Body of pancreas (tissue), 4 donors: ENCODE results near the gene NMT1. TPM values are rescaled to one million over a fixed set of nuclear protein-coding genes. Genes with fewer than 3 reads are reported as not detected.
A peak's percentile ranks its signal among the peaks of the same experiment; 100 is the strongest.
"Not testable (repeated sequence)": the region's sequence is repeated elsewhere in the genome, so short reads cannot be mapped to it uniquely, and the experiment has no call there.

Source experiments
- ATAC-seq: fragments of 150-250 bp; one replicate; pipeline ENCODE4 v1.9.1; 2016
- DNase-seq, 4 donors: peaks; one replicate each; pipeline ENCODE4 v3.0.0-alpha.2; 2019
- H3K27ac ChIP-seq, 4 donors: fragments of 200-600 bp; sonication (generic); 1 replicate in 3 of 4; 2 replicates in 1 of 4; pipeline versions ENCODE4 v1.5.1 to v1.6.1; 2016 to 2019; ENCODE audit warnings: mild to moderate bottlenecking in 1 of 4, mixed read lengths in 1 of 4, moderate library complexity in 1 of 4
- H3K27me3 ChIP-seq, 2 donors: fragments of 200-600 bp; sonication (generic); one replicate each; pipeline ENCODE4 v1.6.0; 2016; ENCODE audit warnings: mild to moderate bottlenecking in 1 of 2
- H3K36me3 ChIP-seq, 2 donors: fragments of 200-600 bp; sonication (generic); replicated peaks in 1 of 2; 2 replicates each; pipeline ENCODE4 v1.5.1; 2016; ENCODE audit warnings: low read depth in 2 of 2; ENCODE audit not compliant: insufficient read depth in 1 of 2
- H3K4me1 ChIP-seq: fragments of 200-600 bp; sonication (generic); one replicate; pipeline ENCODE4 v1.6.0; 2016
- H3K4me3 ChIP-seq, 2 donors: fragments of 200-600 bp; sonication (generic); 1 replicate in 1 of 2; 2 replicates in 1 of 2; pipeline ENCODE4 v1.5.1; 2016 to 2019
- H3K9me3 ChIP-seq, 3 donors: fragments of 200-600 bp; sonication (generic); 1 replicate in 2 of 3; 2 replicates in 1 of 3; pipeline ENCODE4 v1.5.1; 2016
- POLR2A ChIP-seq, 3 donors: fragments of 450-650 bp; IDR thresholded peaks; one replicate each; pipeline ENCODE4 v1.6.1; 2016; ENCODE audit warnings: antibody characterized with exemption in 3 of 3, mild to moderate bottlenecking in 2 of 3
- WGBS, 2 donors: methylation state at CpG; one replicate each; pipeline ENCODE4 v1.1.5; 2017; 5-methylcytosine and 5-hydroxymethylcytosine counted together
- intact Hi-C: fragments of 100-400 bp; cut with DNase I; formaldehyde crosslinking; loops from one replicate; pipeline ENCODE4 v1.15.1; 2023
- total RNA-seq, 2 donors: library from RNA; depleted of rRNA; stranded (reverse); fragments of >200 nt; gene quantifications; one replicate each; pipeline ENCODE4 v1.1.0, GENCODE V29; 2016
- TF ChIP-seq, protein P1 (sequence below), 7 experiments: fragments of 450-650 bp in 4 of 7; fragments of 200-600 bp in 3 of 7; sonication (generic) in 3 of 7; IDR thresholded peaks; one replicate each; pipeline ENCODE4 v1.5.1; 2016 to 2019; ENCODE audit warnings: antibody characterized with exemption in 7 of 7

Gene NMT1
- total RNA-seq, 2 donors from 2014 or later: 26.5 to 33.9 TPM

DNA sequence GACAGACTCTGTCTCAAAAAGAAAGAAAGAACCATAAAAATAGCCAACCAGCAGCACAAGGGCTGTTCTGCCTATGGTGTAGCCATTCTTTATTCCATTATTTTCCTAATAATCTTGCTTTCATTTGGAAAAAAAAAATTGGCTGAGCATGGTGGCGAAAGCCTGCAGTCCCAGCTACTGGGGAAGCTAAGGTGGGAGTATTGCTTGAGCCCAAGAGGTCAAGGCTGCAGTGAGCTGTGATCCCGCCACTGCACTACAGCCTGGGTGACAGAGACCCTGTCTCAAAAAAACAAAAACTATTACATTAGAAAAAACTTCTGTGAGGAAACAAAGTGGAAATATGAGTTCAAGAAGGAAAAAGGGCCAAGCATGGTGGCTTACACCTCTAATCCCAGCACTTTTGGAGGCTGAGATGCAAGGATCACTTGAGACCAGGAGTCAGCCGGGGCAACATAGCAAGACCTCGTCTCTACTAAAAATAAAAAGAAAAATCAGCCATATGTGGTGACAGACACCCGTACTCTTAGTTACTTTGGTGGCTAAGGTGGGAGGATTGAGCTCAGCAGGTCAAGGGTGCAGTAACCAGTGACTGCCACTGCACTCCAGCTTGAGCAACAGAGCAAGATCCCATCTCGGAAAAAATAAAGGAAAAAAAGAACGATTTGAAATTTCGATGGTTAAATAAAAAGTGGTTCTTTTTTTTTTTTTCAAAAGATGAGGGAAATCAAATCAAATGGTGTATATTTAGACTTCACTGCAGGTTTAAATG is 12.1 kb upstream of the NMT1 start:
- H3K4me1 ChIP-seq: peaks cover 25% of the 10 kb centered on the region
- no peak overlapping the region for H3K27ac ChIP-seq
- WGBS, 2 donors: 82 to 86% methylated on average over 8 of the region's 8 CpGs
- H3K4me3 ChIP-seq: no peak overlapping the region
- DNase-seq (no peak), ATAC-seq (no peak)
- intact Hi-C loops: no loop called here
- H3K9me3 ChIP-seq: no peaks in the 10 kb centered on the region
- no peaks in the 10 kb centered on the region for H3K27me3 ChIP-seq
- no peak for TF ChIP-seq POLR2A (IDR thresholded peaks at IDR 0.05)
- TF ChIP-seq, protein P1, sequence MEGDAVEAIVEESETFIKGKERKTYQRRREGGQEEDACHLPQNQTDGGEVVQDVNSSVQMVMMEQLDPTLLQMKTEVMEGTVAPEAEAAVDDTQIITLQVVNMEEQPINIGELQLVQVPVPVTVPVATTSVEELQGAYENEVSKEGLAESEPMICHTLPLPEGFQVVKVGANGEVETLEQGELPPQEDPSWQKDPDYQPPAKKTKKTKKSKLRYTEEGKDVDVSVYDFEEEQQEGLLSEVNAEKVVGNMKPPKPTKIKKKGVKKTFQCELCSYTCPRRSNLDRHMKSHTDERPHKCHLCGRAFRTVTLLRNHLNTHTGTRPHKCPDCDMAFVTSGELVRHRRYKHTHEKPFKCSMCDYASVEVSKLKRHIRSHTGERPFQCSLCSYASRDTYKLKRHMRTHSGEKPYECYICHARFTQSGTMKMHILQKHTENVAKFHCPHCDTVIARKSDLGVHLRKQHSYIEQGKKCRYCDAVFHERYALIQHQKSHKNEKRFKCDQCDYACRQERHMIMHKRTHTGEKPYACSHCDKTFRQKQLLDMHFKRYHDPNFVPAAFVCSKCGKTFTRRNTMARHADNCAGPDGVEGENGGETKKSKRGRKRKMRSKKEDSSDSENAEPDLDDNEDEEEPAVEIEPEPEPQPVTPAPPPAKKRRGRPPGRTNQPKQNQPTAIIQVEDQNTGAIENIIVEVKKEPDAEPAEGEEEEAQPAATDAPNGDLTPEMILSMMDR (IDR thresholded peaks at IDR 0.05): peak in 3 of 7 experiments; percentile 7 to 14 (median 12)
- no peaks in the 10 kb centered on the region for H3K36me3 ChIP-seq

GRCh38 chr17:45050481-45051059 is 10.5 kb upstream of the NMT1 start:
- Histone ChIP-seq H3K27ac (peak overlapping the region; percentile 78 to 94 (median 84)), H3K36me3 (no peaks in the 10 kb centered on the region), H3K4me1 (peaks cover 25% of the 10 kb centered on the region), H3K27me3 (no peaks in the 10 kb centered on the region), H3K9me3 (no peaks in the 10 kb centered on the region), H3K4me3 (peak overlapping the region; percentile 4 to 6)
- intact Hi-C loops: no loop called here
- 1 to 4% methylated on average over 12 to 14 of the region's 14 CpGs for WGBS, 2 donors
- no peak for TF ChIP-seq POLR2A (IDR thresholded peaks at IDR 0.05)
- TF ChIP-seq, protein P1 (IDR thresholded peaks at IDR 0.05): no peak
- ATAC-seq: peak; percentile 2
- DNase-seq: peak in 3 of 4 donors; percentile 20 to 36 (median 36)

GRCh38 chr17:45051060-45051719 is 9.9 kb upstream of the NMT1 start, which contains the start of gene DCAKD:
Gene DCAKD, minus strand, starts transcription at chr17:45051632. Its CDS starts 16,747 bp downstream, at chr17:45034885.
- Histone ChIP-seq H3K4me3 (peak within 1 kb of the TSS; percentile 4 to 6), H3K9me3 (no peaks in the 10 kb centered on the region), H3K27me3 (no peaks in the 10 kb centered on the region), H3K36me3 (no peaks in the 10 kb centered on the region), H3K4me1 (peaks cover 25% of the 10 kb centered on the region), H3K27ac (peak within 1 kb of the TSS; percentile 78 to 94 (median 84))
- ATAC-seq (peak; percentile 99), DNase-seq (peak; percentile 92 to 96 (median 96))
- intact Hi-C loops: no loop called here
- 0 to 1% methylated on average over 5 to 43 of the region's 56 CpGs for WGBS, 2 donors
- TF ChIP-seq POLR2A (IDR thresholded peaks at IDR 0.05): peak; percentile 69 to 76 (median 72)
- TF ChIP-seq, protein P1 (IDR thresholded peaks at IDR 0.05): peak in 2 of 7 experiments; percentile 47 to 48

- H3K36me3 ChIP-seq, H3K4me3 ChIP-seq, H3K9me3 ChIP-seq, DNase-seq, H3K27me3 ChIP-seq, ATAC-seq, intact Hi-C loops: not testable (repeated sequence)
- peaks cover 25% of the 10 kb centered on the region for H3K4me1 ChIP-seq
- WGBS, 2 donors: no CpG with 5 or more reads among the region's 54 CpGs
- H3K27ac ChIP-seq: peak overlapping the region in 3 of 4 donors; percentile 74 to 79 (median 75)
Measured at GRCh38 chr17:45051720-45052051, 9.4 kb upstream of the NMT1 start.
